ENCODE results near the gene TINAG. TPM values are rescaled to one million over a fixed set of nuclear protein-coding genes. Genes with fewer than 3 reads are reported as not detected.
"Not testable (repeated sequence)": the region's sequence is repeated elsewhere in the genome, so short reads cannot be mapped to it uniquely, and the experiment has no call there.

TINAG gene
- total RNA-seq, 2 experiments from 2014 or later, result not detected

DNA sequence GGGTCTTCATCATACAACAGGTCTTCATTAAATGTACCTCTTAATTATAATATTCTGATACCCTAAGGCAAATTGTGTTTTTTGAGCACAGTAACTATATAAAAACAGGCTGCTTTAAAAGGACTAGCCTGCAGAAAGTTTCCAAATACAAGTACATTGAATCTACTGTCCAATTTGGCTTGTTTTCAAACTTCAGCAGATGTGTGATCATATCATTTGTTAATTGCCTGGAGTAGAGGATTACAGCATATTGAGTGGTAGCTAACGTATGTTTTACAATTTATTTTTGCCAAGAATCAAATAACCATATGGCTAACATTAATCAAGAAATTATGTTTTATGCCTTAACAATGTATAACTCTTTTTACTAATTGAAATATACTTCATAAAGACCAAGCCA is 12.6 kb downstream of the TINAG start:
- Histone ChIP-seq H3K4me1 (ENCODE audit: insufficient read depth, low read length) (no peaks in the 10 kb centered on the region), H3K36me3 (ENCODE audit: insufficient read depth, low read length) (no peaks in the 10 kb centered on the region), H3K27ac (ENCODE audit: low read depth in 1 of 2, low read length in 2 of 2) (no peak overlapping the region), H3K27me3 (ENCODE audit: control insufficient read depth in 1 of 2, insufficient read depth in 2 of 2, low read length in 2 of 2) (no peaks in the 10 kb centered on the region), H3K4me3 (ENCODE audit: low read length) (no peak overlapping the region), H3K9me3 (ENCODE audit: control insufficient read depth in 1 of 2, insufficient read depth in 1 of 2, low read length in 2 of 2) (peaks cover 0 to 4% of the 10 kb centered on the region in 2 experiments)
- Mint-ChIP-seq H3K27me3 (no peaks in the 10 kb centered on the region), H3K36me3 (ENCODE audit: low read depth) (no peaks in the 10 kb centered on the region), H3K4me3 (no peak overlapping the region), H3K4me1 (ENCODE audit: low read depth) (no peaks in the 10 kb centered on the region), H3K27ac (no peak overlapping the region), H3K9me3 (peaks cover 2% of the 10 kb centered on the region)
- intact Hi-C loops (cut with DNase I, micrococcal nuclease), result no loop called here
- no peak for ATAC-seq (ENCODE audit: poor library complexity)
- ChIA-PET POLR2A (no interaction called here), CTCF (no interaction called here)
- no peak for DNase-seq
- TF ChIP-seq, protein P1, sequence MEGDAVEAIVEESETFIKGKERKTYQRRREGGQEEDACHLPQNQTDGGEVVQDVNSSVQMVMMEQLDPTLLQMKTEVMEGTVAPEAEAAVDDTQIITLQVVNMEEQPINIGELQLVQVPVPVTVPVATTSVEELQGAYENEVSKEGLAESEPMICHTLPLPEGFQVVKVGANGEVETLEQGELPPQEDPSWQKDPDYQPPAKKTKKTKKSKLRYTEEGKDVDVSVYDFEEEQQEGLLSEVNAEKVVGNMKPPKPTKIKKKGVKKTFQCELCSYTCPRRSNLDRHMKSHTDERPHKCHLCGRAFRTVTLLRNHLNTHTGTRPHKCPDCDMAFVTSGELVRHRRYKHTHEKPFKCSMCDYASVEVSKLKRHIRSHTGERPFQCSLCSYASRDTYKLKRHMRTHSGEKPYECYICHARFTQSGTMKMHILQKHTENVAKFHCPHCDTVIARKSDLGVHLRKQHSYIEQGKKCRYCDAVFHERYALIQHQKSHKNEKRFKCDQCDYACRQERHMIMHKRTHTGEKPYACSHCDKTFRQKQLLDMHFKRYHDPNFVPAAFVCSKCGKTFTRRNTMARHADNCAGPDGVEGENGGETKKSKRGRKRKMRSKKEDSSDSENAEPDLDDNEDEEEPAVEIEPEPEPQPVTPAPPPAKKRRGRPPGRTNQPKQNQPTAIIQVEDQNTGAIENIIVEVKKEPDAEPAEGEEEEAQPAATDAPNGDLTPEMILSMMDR (IDR thresholded peaks at IDR 0.05), result no peak

DNA sequence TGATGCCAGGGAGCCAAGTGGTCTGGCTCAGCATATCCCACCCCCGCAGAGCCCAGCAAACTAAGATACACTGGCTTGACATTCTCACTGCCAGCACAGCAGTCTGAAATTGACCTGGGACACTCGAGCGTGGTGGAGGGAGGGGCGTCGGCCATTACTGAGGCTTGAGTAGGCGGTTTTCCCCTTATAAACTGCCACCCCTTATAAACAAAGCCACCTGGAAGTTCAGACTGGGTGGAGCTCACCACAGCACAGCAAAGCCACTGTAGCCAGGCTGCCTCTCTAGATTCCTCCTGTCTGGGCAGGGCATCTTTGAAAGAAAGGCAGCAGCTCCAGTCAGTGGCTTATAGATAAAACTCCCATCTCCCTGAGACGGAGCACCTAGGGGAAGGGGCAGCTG is 19.4 kb downstream of the TINAG start:
- ATAC-seq (ENCODE audit: poor library complexity), result no peak
- H3K36me3 ChIP-seq (ENCODE audit: insufficient read depth, low read length), result no peaks in the 10 kb centered on the region
- peaks cover 22% of the 10 kb centered on the region for H3K9me3 Mint-ChIP-seq
- no peaks in the 10 kb centered on the region for H3K27me3 ChIP-seq (ENCODE audit: control insufficient read depth in 1 of 2, insufficient read depth in 2 of 2, low read length in 2 of 2)
- intact Hi-C loops (cut with DNase I, micrococcal nuclease), result no loop called here
- POLR2A ChIA-PET, result no interaction called here
- H3K4me1 Mint-ChIP-seq (ENCODE audit: low read depth), result no peaks in the 10 kb centered on the region
- no peak overlapping the region for H3K27ac Mint-ChIP-seq
- no peaks in the 10 kb centered on the region for H3K36me3 Mint-ChIP-seq (ENCODE audit: low read depth)
- no peaks in the 10 kb centered on the region for H3K4me1 ChIP-seq (ENCODE audit: insufficient read depth, low read length)
- no peak overlapping the region for H3K4me3 ChIP-seq (ENCODE audit: low read length)
- peaks cover 0 to 9% of the 10 kb centered on the region in 2 experiments for H3K9me3 ChIP-seq (ENCODE audit: control insufficient read depth in 1 of 2, insufficient read depth in 1 of 2, low read length in 2 of 2)
- TF ChIP-seq, protein P1 (IDR thresholded peaks at IDR 0.05), result no peak
- CTCF ChIA-PET, result no interaction called here
- no peak overlapping the region for H3K27ac ChIP-seq (ENCODE audit: low read depth in 1 of 2, low read length in 2 of 2)
- peak in 1 of 14 experiments; percentile 3 for DNase-seq
- H3K4me3 Mint-ChIP-seq, result no peak overlapping the region
- H3K27me3 Mint-ChIP-seq, result no peaks in the 10 kb centered on the region

DNA sequence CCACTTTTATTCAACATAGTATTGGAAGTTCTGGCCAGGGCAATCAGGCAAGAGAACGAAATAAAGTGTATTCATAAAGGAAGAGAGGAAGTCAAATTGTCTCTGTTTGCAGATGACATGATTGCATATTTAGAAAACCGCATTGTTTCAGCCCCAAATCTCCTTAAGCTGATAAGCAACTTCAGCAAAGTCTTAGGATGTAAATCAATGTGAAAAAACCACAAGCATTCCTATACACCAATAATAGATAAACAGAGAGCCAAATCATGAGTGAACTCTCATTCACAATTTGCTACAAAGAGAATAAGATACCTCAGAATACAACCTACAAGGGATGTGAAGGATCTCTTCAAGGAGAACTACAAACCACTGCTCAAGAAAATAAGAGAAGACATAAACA is 23.3 kb downstream of the TINAG start:
- H3K9me3 ChIP-seq (ENCODE audit: control insufficient read depth in 1 of 2, insufficient read depth in 1 of 2, low read length in 2 of 2); intact Hi-C loops (cut with DNase I, micrococcal nuclease); H3K27me3 Mint-ChIP-seq; H3K36me3 Mint-ChIP-seq (ENCODE audit: low read depth); H3K4me3 Mint-ChIP-seq; H3K27me3 ChIP-seq (ENCODE audit: control insufficient read depth in 1 of 2, insufficient read depth in 2 of 2, low read length in 2 of 2); H3K4me3 ChIP-seq (ENCODE audit: low read length); H3K4me1 ChIP-seq (ENCODE audit: insufficient read depth, low read length); POLR2A ChIA-PET; CTCF ChIA-PET; H3K4me1 Mint-ChIP-seq (ENCODE audit: low read depth); H3K27ac Mint-ChIP-seq; H3K27ac ChIP-seq (ENCODE audit: low read depth in 1 of 2, low read length in 2 of 2); ATAC-seq (ENCODE audit: poor library complexity); H3K36me3 ChIP-seq (ENCODE audit: insufficient read depth, low read length); DNase-seq: not testable (repeated sequence)
- H3K9me3 Mint-ChIP-seq, result peaks cover 22% of the 10 kb centered on the region

DNA sequence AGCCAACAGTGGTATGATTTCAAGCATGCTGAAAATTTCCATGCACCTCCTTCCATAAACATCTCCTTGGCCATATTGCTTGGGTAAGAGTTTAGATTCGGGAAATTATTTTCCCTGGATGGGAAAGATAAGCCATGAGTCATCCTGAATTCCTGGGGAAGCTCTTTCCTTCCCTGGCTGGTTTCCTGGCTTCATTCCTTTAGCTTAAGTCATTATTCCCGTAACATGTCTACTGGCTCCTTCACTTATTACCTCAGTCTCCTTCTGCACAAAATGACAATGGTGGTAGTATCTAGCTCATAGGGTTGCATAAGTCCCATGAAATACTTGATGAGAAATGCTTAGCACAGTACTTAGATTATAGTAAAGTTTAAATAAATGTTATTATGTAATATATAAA is 27.6 kb downstream of the TINAG start:
- Histone ChIP-seq H3K27ac (ENCODE audit: low read depth in 1 of 2, low read length in 2 of 2) (no peak overlapping the region), H3K9me3 (ENCODE audit: control insufficient read depth in 1 of 2, insufficient read depth in 1 of 2, low read length in 2 of 2) (peaks cover 5 to 8% of the 10 kb centered on the region in 2 experiments), H3K4me1 (ENCODE audit: insufficient read depth, low read length) (no peaks in the 10 kb centered on the region), H3K36me3 (ENCODE audit: insufficient read depth, low read length) (no peaks in the 10 kb centered on the region), H3K4me3 (ENCODE audit: low read length) (no peak overlapping the region), H3K27me3 (ENCODE audit: control insufficient read depth in 1 of 2, insufficient read depth in 2 of 2, low read length in 2 of 2) (no peaks in the 10 kb centered on the region)
- H3K4me1 Mint-ChIP-seq (ENCODE audit: low read depth), result no peaks in the 10 kb centered on the region
- H3K4me3 Mint-ChIP-seq, result no peak overlapping the region
- CTCF ChIA-PET, result no interaction called here
- no peak for DNase-seq
- no peak for ATAC-seq (ENCODE audit: poor library complexity)
- H3K27me3 Mint-ChIP-seq, result no peaks in the 10 kb centered on the region
- H3K36me3 Mint-ChIP-seq (ENCODE audit: low read depth), result no peaks in the 10 kb centered on the region
- POLR2A ChIA-PET, result no interaction called here
- H3K9me3 Mint-ChIP-seq, result peaks cover 7% of the 10 kb centered on the region
- TF ChIP-seq, protein P1 (IDR thresholded peaks at IDR 0.05), result no peak
- H3K27ac Mint-ChIP-seq, result no peak overlapping the region
- intact Hi-C loops (cut with DNase I, micrococcal nuclease), result no loop called here
